Stimulated activated CD4-positive, alpha-beta T cell treated with anti-CD3 and anti-CD28 coated beads, Interleukin-1b, Interleukin-23, amount 100 ng/mL, for 24 hours (primary cell): ENCODE results near the gene ARIH1.
"Not testable (repeated sequence)": the region's sequence is repeated elsewhere in the genome, so short reads cannot be mapped to it uniquely, and the experiment has no call there.

Experiments
- DNase-seq, 4 experiments: peaks; one replicate each; pipeline ENCODE4 v3.0.0-alpha.2; 2020; ENCODE audit warnings: low read depth in 4 of 4, low spot score in 1 of 4

Gene ARIH1

DNA sequence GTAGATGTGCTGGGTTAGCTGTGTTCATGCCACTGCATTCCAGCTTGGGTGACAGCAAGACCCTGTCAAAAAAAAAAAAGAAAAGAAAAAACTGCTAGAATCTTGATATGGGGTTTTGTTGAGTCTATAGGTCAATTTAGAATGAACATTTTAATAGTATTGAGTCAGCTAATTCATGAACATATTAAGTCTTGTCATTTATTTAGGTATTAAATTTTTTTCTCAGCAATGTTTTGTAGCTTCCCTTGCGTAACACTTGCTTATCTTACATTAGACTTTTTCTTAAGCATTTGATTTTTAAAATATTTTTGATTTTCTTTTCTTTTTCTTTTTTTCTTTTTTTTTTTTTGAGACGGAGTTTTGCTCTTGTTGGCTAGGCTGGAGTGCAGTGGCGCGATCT is 119.7 kb downstream of the ARIH1 start:
- no peak for DNase-seq

DNA sequence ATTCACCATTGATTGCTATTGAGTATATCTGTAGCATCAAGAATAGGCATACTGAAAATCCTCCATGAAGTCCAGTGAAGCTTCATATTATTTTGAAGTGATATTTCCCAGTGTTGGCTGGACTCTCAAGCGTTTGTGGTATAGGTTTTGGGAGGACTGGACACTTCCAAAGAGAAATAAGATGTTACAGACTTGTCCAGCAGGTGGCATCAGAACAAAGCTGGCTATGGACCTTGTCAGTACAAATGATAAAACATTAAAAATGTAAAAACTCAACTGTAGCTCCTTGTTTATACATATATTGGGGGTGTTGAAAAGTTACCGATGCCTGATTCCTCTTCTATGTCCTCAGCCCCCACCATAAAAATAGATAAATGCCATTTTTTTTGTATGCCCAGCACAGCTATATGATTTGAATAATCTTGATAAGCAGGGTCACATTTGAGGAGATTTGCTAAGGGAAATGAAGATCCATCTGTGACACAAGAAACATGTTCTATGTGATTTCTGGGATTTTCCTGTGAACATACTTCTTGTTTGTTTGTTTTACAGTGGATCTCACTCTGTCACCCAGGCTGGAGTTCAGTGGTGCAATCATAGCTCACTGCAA is 125.8 kb downstream of the ARIH1 start:
- peak in 1 of 4 experiments; percentile 4 for DNase-seq

DNA sequence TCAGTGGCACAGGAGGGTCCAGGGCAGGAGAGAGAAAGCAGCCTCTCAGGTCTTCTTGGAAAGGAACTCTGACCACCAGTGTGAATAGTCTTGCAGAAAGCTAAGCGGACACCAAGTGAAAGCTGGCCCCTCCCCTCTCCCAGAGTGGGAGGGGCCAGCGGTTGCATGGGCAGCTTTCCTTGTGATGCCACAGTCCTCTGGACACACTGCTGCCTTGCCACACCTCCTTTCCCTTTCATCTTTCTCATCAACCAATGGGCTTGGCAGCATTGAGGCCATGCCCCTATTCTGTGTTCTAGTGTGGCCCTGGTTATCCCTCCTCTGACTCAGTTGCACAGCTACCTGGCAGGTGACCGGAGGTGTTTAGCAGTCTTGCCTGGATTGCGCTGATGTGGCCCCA is 130.7 kb downstream of the ARIH1 start:
- no peak for DNase-seq

DNA sequence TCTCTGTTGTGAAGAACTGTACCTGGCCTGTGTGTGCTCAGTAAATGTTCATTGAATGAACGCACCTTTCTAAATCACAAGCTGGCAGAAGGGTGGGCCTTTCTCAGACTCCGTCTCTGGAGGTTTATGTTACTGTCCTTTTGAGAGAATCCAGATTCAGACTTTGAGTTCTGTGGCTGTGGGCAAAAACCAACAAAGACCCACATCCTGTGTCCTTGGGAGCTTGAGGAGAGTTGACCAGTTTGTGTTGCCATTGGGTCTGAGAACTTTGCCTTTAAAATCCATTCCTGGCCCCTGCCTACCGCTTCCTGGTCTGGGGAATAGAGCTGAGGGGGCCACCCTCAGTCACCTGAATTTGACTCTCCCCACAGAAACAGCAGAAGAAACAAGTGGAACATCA is 134.0 kb downstream of the ARIH1 start:
- DNase-seq = not testable (repeated sequence)

DNA sequence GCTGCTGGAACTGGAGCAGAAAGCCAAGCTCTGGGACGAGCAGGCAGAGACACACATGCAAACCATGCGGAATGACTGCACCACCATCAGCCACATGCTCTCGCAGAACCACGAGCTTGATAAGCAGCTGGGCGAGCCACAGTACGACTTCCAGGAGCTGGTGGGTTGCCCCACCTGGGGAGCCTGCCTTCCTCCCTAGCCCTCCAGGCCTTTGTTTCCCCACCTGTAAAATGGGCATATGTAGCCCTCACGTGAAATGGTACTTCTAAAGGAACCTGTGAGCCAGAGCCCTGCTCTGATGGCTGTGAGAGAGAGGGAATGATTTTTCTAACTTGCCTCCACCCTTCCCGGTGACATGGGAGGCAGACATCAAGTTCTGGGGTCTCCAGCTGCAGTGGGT is 135.7 kb downstream of the ARIH1 start:
- DNase-seq = no peak

DNA sequence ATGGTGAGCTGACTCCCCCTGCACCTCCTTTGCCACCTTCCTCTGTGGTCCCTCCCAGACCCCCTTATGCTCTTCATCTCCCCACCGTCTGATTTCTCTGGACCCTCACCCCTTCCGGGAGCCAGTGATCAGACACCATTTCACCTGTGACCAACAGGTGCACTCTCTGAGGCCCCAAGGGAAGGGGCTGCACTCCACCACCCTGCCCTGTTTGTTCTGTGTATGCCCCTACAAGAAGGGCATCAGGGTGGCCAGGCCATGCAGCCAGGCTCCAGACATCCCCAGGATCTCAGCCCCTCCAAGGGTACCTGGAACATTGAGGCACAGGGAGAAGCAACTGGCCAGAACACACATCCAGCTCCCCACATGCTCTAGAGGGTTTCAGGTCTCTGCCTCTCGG is 138.2 kb downstream of the ARIH1 start:
- not testable (repeated sequence) for DNase-seq

DNA sequence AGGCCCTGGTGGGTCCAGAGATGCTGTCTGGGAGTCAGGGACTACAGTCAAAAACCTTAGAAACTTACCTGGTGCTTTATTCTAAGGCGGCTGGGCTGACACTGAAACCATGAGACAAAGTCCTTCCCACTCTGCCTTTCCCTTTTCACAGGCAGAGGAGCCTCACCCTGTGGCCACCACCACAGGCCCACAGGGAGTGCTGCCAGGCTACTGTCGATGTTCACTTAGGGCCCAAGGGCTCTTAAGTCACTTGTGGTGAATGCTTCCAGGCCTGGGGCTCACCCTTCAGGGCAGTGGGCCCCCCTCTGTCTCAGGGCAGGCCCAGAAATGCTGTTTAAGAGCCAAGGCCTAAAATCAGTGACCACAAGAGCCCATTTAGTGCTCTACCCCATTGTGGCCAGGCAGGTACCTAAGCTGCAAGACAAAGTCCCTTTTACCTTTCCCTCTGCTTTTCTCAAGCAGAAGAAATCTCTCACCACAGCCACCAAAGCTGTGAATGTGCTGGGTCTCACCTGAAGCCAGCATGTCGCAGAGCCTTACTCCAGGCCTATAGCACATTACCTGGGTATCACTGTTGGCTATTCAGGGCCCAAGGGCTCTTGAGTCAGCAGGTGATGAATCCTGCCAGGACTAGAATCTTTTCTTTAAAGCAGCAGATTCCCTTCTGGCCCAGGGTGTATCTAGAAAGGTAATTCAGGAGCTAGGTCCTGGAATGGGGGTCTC is 140.8 kb downstream of the ARIH1 start:
- DNase-seq = no peak

DNA sequence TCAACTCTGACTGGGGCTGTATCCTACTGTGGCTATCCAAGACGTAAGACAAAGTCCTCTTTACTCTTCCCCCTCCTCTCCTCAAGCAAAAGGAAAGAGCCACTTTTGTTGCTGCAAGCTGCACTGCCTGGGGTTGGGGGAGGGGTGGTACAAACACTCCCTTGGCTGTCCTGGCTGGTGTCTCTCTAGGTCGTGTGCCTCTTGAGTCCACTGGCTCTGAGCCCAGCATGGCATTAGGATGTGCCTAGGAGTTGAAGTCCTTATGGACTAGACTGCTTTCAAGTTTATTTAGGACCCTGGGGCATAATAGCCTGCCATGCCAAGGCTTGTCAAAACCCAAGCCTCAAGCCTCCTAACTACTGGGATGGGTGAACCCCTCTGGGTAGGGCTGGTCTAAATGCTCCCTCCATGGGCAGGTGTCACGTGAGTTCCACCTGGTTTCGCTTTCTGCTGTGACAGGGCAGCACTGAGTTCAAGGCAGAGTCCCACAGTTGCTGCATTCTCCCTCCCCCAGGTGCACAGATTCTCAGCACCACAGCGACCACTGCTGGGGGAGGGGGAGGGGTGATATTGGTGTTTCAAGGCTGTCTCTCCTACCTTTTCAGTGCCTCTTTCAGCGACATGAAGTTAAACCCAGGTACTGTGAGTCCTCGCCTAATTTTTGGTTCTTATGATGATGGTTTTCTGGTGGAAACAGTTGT is 141.6 kb downstream of the ARIH1 start:
- DNase-seq = not testable (repeated sequence)

DNA sequence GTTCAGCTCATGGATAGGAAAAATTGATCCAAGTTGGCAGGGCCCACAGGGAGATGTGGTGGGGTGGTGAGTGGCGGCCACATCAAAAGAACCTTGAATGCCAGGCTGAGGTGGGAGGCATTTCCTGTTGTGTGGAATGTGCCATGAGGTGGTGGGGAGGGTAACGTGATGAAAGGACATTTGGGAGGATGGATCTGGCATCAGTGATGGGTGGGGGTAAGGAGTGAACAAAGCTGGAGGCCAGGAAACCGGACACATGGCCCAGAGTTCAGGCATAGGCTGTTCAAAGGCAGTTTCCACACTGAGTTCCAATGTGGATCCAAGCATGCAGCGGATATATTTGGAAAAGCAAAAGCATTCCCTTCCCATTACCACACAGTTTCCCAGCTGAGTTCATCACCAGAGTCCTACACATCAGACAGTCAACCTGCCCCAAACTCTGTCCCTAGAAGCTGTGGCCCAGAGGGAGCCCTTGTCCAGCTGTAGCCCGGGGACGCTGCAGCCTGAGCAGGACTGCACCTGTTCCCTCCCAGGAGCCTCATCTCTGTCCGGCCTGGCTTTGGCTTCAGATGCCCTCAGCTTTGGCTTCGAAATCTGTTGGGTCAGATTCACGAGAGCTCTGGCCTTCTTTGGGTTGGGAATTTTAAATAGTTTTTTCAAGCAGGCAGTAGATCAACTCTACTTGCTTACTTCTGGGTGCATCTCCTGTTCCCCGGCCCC is 142.5 kb downstream of the ARIH1 start:
- DNase-seq = no peak

DNA sequence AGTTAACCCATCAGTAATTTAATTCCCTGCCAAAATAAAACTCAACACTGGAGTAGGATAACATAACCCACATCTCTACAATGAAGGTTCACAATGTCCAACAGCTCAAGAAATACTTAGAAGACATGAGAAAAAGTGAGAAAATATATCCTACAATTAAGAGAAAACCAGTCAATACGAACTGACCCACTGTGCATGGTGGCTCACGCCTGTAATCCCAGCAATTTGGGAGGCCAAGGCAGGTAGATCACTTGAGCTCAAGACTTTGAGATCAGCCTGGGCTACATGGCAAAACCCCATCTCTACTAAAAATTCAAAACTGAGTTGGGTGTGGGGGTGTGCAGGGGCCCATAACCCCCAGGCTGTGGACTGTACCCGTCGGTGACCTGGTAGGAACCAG is 149.7 kb downstream of the ARIH1 start:
- not testable (repeated sequence) for DNase-seq

DNA sequence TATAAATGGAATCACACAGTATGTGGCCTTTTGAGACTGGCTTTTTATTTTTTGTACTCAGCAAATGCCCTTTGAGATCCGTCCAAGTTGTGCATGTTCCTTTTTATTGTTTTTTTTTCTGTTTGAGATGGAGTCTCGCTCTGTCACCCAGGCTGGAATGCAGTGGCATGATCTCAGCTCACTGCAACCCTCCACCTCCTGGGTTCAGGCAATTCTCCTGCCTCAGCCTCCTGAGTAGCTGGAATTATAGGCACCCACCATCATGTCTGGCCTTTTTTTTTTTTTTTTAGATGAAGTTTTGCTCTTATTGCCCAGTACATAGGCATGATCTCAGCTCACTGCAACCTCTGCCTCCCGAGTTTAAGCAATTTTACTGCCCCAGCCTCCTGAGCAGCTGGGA is 152.0 kb downstream of the ARIH1 start:
- DNase-seq = not testable (repeated sequence)

DNA sequence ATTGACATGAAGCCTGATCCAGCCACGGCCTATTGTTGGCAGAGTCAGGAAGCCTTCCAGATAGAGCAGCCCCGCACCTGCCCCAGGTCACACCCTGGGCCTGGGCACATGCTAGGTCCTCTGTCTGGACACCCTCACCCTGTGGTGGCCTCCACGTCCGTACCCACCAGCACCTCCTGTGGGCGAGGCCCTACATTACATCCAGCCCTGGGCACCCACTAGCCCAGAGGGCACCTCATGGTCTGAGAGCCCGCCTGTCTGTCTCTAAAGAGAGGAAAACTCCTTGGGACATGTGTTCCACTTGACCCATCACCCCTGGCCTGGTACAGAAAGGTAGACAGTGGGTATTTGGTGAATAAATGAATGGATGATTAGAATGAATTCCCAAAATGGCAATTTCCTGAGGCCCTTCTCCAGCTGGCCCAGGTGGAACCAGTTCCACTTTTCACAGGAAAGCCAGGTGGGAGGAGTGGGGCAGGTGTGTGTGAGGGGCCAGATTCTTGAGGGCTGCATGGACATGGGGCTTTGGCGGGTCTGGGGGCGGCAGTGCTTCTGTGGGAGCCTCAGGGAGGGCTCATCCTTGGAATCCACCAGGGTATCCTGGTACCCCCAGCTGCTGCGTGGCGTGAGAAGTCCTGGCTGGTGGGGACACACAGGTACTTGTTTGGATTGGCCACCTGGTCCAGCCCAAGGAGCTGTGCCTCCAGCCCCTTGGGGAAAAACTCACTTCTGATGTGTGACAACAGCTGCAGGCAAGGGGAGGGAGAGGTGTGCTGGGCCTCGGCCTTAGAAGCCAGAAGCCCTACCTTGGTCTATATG is 154.3 kb downstream of the ARIH1 start:
- not testable (repeated sequence) for DNase-seq

DNA sequence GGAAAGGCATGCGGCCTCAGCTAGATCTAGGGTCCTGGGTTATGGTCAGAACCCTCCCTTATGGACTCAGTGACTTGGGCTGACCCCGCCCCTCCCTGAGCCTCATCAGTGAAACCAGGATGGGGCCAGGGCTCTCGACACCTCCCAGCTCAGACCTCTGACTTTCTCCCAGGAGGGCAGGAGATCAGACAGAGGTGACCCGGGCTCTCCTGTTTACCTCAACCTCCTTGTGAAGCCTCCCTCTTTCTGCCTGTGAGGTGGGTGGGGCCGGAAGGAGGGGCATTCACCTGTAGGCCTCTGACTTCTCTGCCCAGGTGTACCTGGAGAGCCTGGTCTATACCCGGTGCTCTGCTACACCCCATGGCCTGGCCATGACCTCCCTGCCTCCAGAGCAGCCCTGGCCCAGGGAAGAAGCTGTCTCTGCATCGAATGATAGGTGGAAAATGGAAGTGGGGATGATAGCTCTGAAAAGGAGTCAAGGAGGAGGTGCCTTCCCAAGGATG is 155.0 kb downstream of the ARIH1 start:
- not testable (repeated sequence) for DNase-seq

DNA sequence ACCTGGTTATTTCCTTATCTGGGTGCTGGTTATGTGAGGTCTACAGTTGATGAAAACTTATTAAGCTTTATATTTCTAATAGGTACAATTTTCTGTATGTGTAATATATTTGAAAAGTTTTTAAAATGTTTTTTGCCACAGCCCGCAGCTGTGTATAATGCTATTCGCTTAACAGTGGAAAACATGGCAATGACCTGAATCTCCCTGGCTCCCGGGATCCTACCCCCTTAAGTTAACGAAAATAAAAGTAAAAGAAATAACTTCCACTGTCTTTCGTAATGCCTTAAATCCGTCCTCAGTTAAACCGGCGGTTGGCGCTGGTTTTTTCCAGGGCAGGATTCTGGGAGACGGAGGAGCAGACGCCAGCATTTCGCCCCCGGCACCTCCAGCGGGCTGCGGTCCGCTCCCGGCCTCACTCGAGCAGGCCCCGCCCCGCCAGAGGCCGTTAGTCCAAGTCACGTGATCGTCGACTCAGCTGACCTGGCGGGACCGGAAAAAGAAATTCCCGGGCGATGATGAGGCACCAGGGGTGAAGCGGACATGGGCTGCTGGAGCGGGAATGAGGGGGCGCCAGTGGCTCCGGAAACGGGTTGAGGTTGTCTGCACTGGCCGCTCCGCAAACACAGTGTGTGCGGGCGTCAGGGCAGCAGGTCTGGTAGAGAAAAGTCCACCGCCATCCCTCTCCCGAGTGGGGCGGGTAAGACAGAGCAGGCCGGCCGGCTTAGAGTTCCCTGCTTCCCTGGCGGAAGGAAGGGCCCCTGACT is 162.6 kb downstream of the ARIH1 start:
- peak in 3 of 4 experiments; percentile 11 to 54 (median 49) for DNase-seq

DNA sequence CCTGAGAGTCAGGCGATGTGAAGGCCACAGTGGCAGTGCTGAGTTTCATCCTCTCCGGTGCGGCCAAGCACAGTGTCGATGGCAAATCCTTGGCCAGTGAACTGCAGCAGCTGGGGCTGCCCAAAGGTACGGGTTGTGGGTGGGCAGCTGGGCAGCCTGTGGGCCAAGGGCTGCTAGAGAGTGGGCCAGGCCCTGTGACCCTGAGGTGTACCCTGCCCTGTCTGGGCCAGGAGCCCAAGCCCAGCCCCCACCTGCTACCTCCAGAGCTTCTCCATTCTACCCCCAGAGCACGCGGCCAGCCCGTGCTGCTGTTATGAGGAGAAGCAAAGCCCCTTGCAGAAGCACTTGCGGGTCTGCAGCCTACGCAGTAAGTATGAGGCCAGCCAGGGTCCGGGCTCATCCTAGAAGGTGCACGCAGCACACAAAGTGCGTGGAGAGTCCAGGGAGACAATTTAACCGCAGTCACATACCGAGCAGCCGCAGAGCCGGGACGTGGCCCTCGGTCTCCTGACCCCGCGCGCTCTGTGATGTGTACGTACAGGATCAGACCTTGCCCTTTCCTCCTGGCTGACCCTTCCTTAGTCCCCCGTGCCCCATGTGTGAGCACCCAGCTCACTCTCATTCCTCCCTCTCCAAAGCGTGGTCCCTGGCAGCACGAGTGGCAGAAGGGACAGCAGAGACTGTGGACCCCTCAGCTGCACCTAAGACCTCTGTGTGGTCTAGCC is 165.8 kb downstream of the ARIH1 start:
- not testable (repeated sequence) for DNase-seq

DNA sequence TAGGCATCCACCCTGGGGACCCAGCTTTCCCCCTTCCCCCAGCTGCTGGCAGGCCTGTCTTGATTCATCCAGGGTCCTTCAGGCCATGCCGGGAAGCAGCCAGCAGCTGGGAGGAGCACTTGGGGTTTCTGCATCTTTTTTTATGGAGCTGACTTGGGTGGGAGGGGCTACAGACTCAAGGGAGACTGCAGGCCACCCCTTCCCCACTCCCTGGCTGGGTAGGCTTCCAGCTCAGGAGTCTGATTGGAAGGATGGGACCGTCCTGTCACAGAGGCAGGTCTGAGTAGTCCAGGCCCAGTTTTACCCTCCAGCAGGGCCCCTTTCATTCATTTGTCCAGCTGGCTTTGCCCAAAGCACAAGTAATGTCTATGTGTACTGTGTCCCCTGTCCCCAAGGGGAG is 168.1 kb downstream of the ARIH1 start:
- not testable (repeated sequence) for DNase-seq

DNA sequence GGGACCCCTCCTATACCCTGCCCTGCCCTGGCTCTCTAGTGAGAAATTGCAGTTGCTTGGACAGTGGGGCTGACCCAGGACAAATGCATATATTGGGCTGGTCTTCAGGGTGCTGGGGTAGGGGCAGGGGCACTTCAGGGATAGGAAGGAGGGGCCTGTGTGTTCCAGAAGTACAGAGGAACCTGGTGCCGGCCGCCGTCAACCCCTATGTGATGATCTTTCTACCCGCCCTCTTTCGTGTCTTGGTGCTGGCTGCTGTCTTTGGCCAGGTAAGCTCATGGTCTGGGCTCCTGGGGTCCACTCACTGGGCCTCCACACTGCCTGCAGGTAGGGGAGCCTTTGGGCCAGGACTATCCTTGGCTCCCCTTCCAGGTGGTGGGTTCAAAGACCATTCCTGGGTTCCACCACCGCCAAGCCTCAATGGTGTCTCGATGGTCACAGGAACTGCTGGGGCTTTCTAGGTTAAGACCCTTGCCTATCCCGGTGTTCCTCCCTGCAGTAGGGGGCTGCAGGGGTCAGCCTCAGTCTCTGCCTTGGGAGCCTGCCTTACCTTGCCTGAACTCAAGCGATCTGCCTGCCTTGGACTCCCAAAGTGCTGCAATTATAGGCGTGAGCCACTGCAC is 174.6 kb downstream of the ARIH1 start:
- not testable (repeated sequence) for DNase-seq
